Measurements from ENCODE around the gene SRPK3. TPM values are rescaled to one million over a fixed set of nuclear protein-coding genes. Genes with fewer than 3 reads are reported as not detected.

SRPK3 gene
- total and polyA plus RNA-seq, 11 donors: 8.8 to 49.7 (median 38.9) TPM

- 85 to 92% (median 87%) methylated on average over 18 to 25 of the region's 25 CpGs for WGBS, 4 donors
- Histone ChIP-seq H3K9me3 (no peaks in the 10 kb centered on the region), H3K36me3 (no peaks in the 10 kb centered on the region)
These were observed 10.8 kb upstream of the SRPK3 start for GRCh38 chrX:153769865-153770600.

GRCh38 chrX:153770601-153771414 is 10.0 kb upstream of the SRPK3 start:
- no peak for ATAC-seq
- no peak overlapping the region for H3K4me3 ChIP-seq
- no peaks in the 10 kb centered on the region for H3K9me3 ChIP-seq
- no peak overlapping the region for H3K27ac ChIP-seq
- TF ChIP-seq POLR2A (IDR thresholded peaks at IDR 0.05): no peak
- no peak for TF ChIP-seq CTCF (IDR thresholded peaks at IDR 0.05)
- intact Hi-C loops (cut with DNase I): no loop called here
- no peaks in the 10 kb centered on the region for H3K36me3 ChIP-seq
- WGBS, 4 donors: 77 to 95% (median 86%) methylated on average over 7 to 18 of the region's 18 CpGs
- H3K4me1 ChIP-seq: peaks cover 0 to 7% (median 0%) of the 10 kb centered on the region in 12 donors
- H3K27me3 ChIP-seq: no peaks in the 10 kb centered on the region
- peak in 1 of 5 donors; percentile 7 for DNase-seq

More at GRCh38 chrX:153769865-153770600, 10.8 kb upstream of the SRPK3 start:
- intact Hi-C loops (cut with DNase I): no loop called here
- TF ChIP-seq CTCF (IDR thresholded peaks at IDR 0.05) (no peak), POLR2A (IDR thresholded peaks at IDR 0.05) (no peak)
- peaks cover 0 to 15% (median 3%) of the 10 kb centered on the region in 12 donors for H3K4me1 ChIP-seq
- DNase-seq: peak in 2 of 5 donors; percentile 13 to 19
- no peak overlapping the region for H3K4me3 ChIP-seq
- no peaks in the 10 kb centered on the region for H3K27me3 ChIP-seq
- no peak overlapping the region for H3K27ac ChIP-seq
- no peak for ATAC-seq

GRCh38 chrX:153771415-153772315 is 9.2 kb upstream of the SRPK3 start:
- DNase-seq: peak in 1 of 5 donors; percentile 13

More at GRCh38 chrX:153771415-153772315, 9.2 kb upstream of the SRPK3 start:
- no peaks in the 10 kb centered on the region for H3K27me3 ChIP-seq
- intact Hi-C loops (cut with DNase I): no loop called here
- no peaks in the 10 kb centered on the region for H3K36me3 ChIP-seq
- WGBS, 4 donors: 80 to 95% (median 88%) methylated on average over 19 to 37 of the region's 37 CpGs
- no peaks in the 10 kb centered on the region for H3K9me3 ChIP-seq
- H3K27ac ChIP-seq: no peak overlapping the region
- H3K4me1 ChIP-seq: no peaks in the 10 kb centered on the region
- ATAC-seq: no peak
- TF ChIP-seq CTCF (IDR thresholded peaks at IDR 0.05): no peak
- no peak for TF ChIP-seq POLR2A (IDR thresholded peaks at IDR 0.05)
- H3K4me3 ChIP-seq: no peak overlapping the region
